Colonic mucosa (tissue), 4 donors: ENCODE results near the gene C1orf116. TPM values are rescaled to one million over a fixed set of nuclear protein-coding genes. Genes with fewer than 3 reads are reported as not detected.

Experiments
- DNase-seq: peaks from one replicate; pipeline ENCODE4 v3.0.0-alpha.2; 2020
- H3K27ac ChIP-seq: fragments of 200-600 bp; one replicate; pipeline ENCODE4 v1.8.0; 2021
- H3K27me3 ChIP-seq: fragments of 200-600 bp; one replicate; pipeline ENCODE4 v1.8.0; 2021
- H3K36me3 ChIP-seq: fragments of 200-600 bp; one replicate; pipeline ENCODE4 v1.8.0; 2021
- H3K4me1 ChIP-seq: fragments of 200-600 bp; one replicate; pipeline ENCODE4 v1.8.0; 2021; ENCODE audit warnings: mild to moderate bottlenecking
- H3K4me3 ChIP-seq: fragments of 200-600 bp; one replicate; pipeline ENCODE4 v1.8.0; 2021
- H3K9ac ChIP-seq, 2 donors: one replicate each; pipeline ENCODE4 v1.7.0; 2013; ENCODE audit warnings: control low read depth in 2 of 2, low read depth in 2 of 2, low read length in 2 of 2
- H3K9me3 ChIP-seq: fragments of 200-600 bp; one replicate; pipeline ENCODE4 v1.8.0; 2021
- CTCF ChIP-seq: fragments of 200-600 bp; IDR thresholded peaks from one replicate; pipeline ENCODE4 v1.8.0; 2022; ENCODE audit warnings: antibody characterized with exemption, mild to moderate bottlenecking
- intact Hi-C: fragments of 100-400 bp; cut with DNase I; formaldehyde crosslinking; loops from one replicate; pipeline ENCODE4 v1.14.1; 2022
- total RNA-seq, 2 donors: library from RNA; stranded (reverse); fragmentation: NEBNext Ultra II Directional in 1 of 2; extraction: Animal tissue kit (Norgen Biotek cat#: 25700) in 1 of 2; gene quantifications; one replicate each; pipeline ENCODE4 v1.2.1, GENCODE V29; 2021
- donor health status: healthy.
- donor health status: DM: no; HTN: no; CAD: no.
- donor health status: DM: no; HTN: no; CAD: no.

C1orf116 gene
- total RNA-seq, 2 donors from 2014 or later: 12.0 to 25.5 TPM

GRCh38 chr1:207077470-207078377 lies 45.2 kb upstream of the C1orf116 start:
- no peaks in the 10 kb centered on the region for H3K36me3 ChIP-seq
- peak; percentile 89 for DNase-seq
- no peak overlapping the region for H3K9ac ChIP-seq
- no peaks in the 10 kb centered on the region for H3K27me3 ChIP-seq
- peak; percentile 94 for TF ChIP-seq CTCF
- no peak overlapping the region for H3K27ac ChIP-seq
- H3K4me1 ChIP-seq: no peaks in the 10 kb centered on the region
- no peak overlapping the region for H3K4me3 ChIP-seq
- no peaks in the 10 kb centered on the region for H3K9me3 ChIP-seq
- intact Hi-C loops: loop anchor here (1.0 kb wide), 1 partner anchor 27 kb away; no protein-coding TSS in a partner anchor

GRCh38 chr1:207077012-207077411 lies 44.5 kb upstream of the C1orf116 start:
- TF ChIP-seq CTCF: no peak
- Histone ChIP-seq H3K9ac (no peak overlapping the region), H3K27ac (no peak overlapping the region), H3K4me1 (no peaks in the 10 kb centered on the region), H3K4me3 (no peak overlapping the region), H3K27me3 (no peaks in the 10 kb centered on the region), H3K36me3 (no peaks in the 10 kb centered on the region), H3K9me3 (no peaks in the 10 kb centered on the region)
- no peak for DNase-seq
- intact Hi-C loops: loop anchor here (1.0 kb wide), 1 partner anchor 27 kb away; no protein-coding TSS in a partner anchor

- DNase-seq: no peak
- intact Hi-C loops: no loop called here
- Histone ChIP-seq H3K27ac (no peak overlapping the region), H3K4me1 (no peaks in the 10 kb centered on the region), H3K4me3 (no peak overlapping the region), H3K9ac (no peak overlapping the region), H3K27me3 (no peaks in the 10 kb centered on the region), H3K9me3 (no peaks in the 10 kb centered on the region), H3K36me3 (no peaks in the 10 kb centered on the region)
- no peak for TF ChIP-seq CTCF
These were observed 43.8 kb upstream of the C1orf116 start for GRCh38 chr1:207076181-207076955.

GRCh38 chr1:207073906-207074820 lies 41.6 kb upstream of the C1orf116 start:
- Histone ChIP-seq H3K4me3 (no peak overlapping the region), H3K27me3 (no peaks in the 10 kb centered on the region), H3K9me3 (no peaks in the 10 kb centered on the region), H3K4me1 (no peaks in the 10 kb centered on the region), H3K27ac (no peak overlapping the region), H3K36me3 (peaks cover 5% of the 10 kb centered on the region), H3K9ac (no peak overlapping the region)
- DNase-seq: no peak
- intact Hi-C loops: no loop called here
- no peak for TF ChIP-seq CTCF

GRCh38 chr1:207072233-207072632 lies 39.7 kb upstream of the C1orf116 start:
- TF ChIP-seq CTCF: no peak
- intact Hi-C loops: no loop called here

More at GRCh38 chr1:207072233-207072632, 39.7 kb upstream of the C1orf116 start:
- Histone ChIP-seq H3K36me3 (peaks cover 5% of the 10 kb centered on the region), H3K4me1 (peaks cover 6% of the 10 kb centered on the region), H3K4me3 (no peak overlapping the region), H3K27me3 (no peaks in the 10 kb centered on the region), H3K9me3 (no peaks in the 10 kb centered on the region), H3K27ac (no peak overlapping the region), H3K9ac (no peak overlapping the region)
- no peak for DNase-seq
